ENCODE measurements around the gene G0S2.

GRCh38 chr1:209692745-209693504, 17.7 kb downstream of the G0S2 start:
- TF ChIP-seq EZH2phosphoT487 (IDR thresholded peaks at IDR 0.05; ENCODE audit: borderline replicate concordance, low read length) (no peak), CTCF (IDR thresholded peaks at IDR 0.05; ENCODE audit: low read depth, low read length, poor library complexity, severe bottlenecking) (peak; percentile 81)
